ENCODE measurements around the gene EIF1B.

EIF1B gene

DNA sequence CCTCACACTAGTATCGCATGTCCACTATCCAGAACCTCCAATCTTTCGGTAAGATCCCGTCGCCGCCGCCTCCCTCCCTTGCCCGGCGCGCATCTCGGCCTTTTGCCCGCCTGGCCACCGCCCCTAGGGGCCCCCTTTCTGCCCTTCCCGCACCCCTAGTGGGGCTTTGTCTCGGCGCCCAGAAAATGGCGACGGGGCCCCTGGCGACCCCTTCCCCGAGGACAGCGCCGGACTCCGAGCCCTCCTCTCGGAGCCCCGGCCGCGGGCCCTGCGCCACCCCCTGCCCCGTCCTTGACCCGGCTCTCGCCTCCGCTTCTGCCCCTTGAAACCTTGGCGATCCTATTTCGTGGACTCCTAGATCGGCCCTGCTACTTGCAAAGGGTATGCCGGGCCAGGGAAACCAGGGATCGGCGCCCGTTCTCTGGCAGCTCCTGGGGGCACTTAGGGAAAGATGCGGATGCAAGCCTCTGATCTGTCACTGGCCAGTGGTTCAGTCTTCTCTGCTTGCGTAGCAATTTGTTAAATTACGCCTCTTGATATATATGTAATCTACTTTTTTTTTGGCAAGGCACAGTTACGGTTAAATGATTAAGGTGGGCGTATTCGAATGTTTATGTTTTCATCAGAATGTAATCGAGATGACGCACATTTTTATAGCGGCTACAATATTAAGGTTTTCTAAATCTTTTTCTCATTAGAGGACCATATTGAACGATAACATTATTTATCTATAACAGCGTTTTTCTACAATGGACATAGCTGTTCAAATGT lies 603 bp downstream of the EIF1B start:
- FAIRE-seq: no peak

DNA sequence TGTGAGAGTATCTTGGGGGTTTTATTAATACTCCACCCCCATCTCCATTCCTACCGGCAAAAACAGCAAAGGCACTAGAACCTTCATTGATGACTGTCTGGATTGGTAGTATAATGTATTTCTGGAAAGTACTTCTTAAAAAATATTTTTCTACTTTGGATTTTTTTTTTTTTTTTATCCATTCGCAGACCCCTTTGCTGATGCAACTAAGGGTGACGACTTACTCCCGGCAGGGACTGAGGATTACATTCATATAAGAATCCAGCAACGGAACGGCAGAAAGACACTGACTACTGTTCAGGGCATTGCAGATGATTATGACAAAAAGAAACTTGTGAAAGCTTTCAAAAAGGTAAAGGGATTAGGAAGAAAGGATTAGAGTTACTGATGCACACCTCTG lies 1.2 kb downstream of the EIF1B start:
- no peak for FAIRE-seq

DNA sequence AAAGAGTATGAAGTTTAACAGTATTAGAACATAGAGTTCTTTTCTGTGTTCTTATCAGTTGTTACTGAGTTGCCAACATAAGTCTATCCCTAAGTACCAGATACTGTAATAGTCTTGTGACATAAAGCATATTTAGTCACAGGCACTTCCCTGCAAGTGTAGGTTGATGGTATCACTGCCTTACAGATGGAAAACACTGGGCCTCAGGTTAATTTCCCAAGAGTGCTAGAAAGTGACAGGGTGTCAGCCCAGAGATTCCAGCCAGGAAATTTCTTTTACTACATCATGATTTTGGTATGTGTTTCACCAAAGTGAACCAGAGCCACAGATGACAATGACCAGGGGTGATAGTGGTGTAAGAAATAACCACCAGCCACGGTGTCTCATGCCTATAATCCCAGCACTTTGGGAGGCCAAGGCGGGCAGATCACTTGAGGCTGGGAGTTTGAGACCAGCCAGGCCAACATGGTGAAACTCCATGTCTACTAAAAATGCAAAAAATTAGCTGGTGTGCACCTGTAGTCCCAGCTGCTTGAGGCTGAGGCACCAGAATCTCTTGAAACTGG lies 3.2 kb downstream of the EIF1B start:
- no peak for FAIRE-seq

- FAIRE-seq: no peak
Measured at GRCh38 chr3:40313975-40314860, 4.7 kb downstream of the EIF1B start.

DNA sequence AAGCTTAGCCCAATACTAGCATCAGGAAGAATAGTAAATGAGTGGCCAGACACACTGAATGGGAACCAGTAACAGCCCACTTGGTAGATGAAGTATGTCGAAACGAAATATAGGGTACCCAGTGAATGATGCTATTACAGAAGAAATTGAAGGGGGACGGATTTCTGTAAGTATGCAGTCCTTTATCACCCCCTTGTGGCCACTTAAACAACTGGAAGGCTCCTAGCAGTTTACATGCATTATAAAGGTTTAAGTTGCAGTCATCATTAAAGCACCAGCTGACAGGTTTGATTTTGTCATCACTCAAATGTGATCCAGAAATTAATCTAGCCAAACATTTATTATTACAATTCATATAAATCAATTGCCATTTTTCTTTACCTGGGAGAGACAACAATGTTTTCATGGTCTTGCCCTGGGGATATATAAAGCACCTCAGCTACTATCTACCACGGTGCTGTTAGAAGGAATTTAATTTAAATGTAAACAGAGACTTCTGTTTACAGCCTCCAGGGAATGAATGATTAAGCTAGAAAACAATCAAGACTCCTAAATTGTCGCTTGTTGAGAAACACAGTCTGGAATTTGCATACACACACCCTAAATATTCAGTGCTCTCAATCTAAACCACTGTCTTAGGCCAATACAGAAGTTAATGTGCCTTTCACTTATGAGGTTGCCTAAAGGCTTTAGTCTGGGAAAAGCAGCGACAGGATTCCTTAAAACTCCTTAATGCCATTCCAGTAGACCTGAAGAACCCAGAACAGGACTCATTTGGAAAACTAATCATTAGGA lies 7.8 kb downstream of the EIF1B start:
- FAIRE-seq: peak; percentile 93

DNA sequence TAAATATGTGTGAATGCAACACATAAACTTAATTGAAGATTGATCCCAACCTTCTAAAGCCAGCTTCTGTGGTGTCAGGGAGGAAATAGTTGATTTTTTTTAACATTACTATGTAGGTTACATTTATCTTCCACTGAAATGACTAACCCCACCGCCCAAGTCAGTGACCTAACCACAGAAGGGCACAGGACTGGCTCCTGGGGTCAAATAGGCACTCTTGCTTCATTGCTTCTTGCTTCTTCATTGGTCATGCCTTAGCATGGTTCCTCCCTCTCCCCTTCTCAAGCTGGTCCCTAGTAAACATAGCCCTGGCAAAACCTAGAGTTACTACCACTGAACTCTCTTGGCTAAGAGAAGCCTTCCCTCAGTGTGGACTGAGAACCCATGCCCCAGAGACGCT lies 12.3 kb downstream of the EIF1B start:
- FAIRE-seq: no peak

DNA sequence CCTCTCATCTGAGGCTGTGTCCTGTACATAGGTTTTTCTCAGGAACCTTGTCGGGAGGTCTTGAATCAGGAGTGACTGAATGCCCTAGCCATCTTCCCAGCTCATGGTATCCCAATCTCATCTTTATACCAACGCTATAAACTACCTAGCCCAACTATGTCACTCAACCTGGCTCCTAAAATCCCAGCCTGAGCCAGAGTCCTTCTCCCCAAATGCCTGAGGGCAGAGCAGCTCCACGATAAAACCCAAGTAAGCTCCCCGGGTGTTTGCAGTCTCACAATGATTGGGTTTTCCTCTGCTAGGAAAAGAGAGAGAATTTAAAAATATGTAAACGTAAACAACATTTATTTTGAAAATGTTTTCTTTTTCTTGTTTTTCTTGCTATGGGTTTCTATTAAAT lies 14.4 kb downstream of the EIF1B start:
- FAIRE-seq: no peak

GRCh38 chr3:40324621-40325020 lies 15.1 kb downstream of the EIF1B start:
- no peak for FAIRE-seq

DNA sequence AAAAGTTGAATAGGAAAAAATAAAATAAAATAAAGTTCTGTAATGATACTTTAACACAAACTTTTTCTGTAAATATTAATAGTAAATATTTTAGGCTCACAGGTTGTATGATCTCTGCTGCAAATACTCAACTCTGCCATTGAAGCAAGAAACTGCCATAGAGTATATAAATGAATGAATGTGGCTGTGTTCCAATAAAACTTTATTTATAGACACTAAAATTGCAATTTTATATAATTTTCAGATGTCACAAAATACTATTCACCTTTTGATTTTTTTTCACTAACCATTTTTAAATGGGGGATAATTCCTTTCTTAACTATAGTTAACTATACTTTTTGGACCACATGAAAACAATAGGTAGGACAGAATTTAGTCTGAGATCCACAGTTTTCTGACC lies 16.0 kb downstream of the EIF1B start:
- no peak for FAIRE-seq

- FAIRE-seq: no peak
Measured at GRCh38 chr3:40328374-40328773, 18.9 kb downstream of the EIF1B start.

GRCh38 chr3:40329071-40329470 lies 19.6 kb downstream of the EIF1B start:
- no peak for FAIRE-seq

GRCh38 chr3:40332684-40333083 lies 23.2 kb downstream of the EIF1B start:
- FAIRE-seq: no peak

- FAIRE-seq: no peak
Measured at GRCh38 chr3:40333416-40333815, 23.9 kb downstream of the EIF1B start.

DNA sequence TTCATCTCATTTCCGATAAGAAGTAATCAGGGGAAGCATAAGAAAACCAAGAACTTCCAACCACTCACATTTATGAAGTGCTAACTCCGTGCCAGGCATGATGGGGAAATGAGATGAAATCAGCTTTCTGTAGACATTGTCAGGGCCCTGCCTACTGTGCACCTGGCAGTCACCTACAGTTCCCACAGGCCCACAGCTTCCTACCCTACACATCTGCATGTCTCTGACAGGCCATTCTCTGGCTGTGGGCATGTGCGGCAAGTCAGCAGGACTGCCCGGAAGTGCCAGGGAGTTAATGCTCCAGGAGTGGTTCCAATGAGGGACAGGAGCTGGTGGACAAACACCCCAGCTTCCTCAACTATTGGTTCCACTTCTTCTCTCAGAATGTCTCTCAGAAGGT lies 24.3 kb downstream of the EIF1B start:
- no peak for FAIRE-seq

- no peak for FAIRE-seq
Measured at GRCh38 chr3:40336101-40336500, 26.6 kb downstream of the EIF1B start.

DNA sequence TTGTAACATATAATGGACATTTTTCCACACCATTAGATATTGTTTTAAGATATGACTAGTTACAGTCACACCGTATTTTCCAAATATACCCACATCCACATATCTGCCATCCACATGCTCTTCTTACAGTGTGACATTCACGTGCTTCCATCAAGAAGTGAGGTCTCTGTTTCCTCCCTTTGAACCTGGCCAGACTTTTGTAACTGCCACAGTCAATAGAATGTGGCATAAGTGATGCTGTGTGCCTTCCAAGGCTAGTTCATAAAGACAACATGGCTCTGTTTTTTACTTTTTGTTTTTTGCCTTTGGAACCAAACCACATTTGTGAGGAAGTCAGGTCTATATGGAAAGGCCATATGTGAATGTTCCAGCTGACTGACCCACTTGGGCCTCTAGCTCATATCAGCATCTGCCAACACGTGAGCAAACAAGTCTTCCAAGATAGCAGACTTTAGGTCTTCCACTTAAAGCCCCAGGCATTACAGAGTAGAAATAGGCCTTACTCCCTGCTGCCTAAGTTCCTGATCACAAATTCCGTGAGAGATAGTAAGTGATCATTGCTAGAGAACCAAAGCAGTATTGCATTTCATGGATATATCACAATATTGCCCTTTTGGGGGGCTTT lies 27.1 kb downstream of the EIF1B start:
- no peak for FAIRE-seq

GRCh38 chr3:40337136-40338108 lies 27.9 kb downstream of the EIF1B start:
- no peak for FAIRE-seq

- no peak for FAIRE-seq
Measured at GRCh38 chr3:40339871-40340270, 30.4 kb downstream of the EIF1B start.

GRCh38 chr3:40340541-40341170 lies 31.1 kb downstream of the EIF1B start:
- no peak for FAIRE-seq

GRCh38 chr3:40341671-40342070 lies 32.2 kb downstream of the EIF1B start:
- FAIRE-seq: peak; percentile 97

DNA sequence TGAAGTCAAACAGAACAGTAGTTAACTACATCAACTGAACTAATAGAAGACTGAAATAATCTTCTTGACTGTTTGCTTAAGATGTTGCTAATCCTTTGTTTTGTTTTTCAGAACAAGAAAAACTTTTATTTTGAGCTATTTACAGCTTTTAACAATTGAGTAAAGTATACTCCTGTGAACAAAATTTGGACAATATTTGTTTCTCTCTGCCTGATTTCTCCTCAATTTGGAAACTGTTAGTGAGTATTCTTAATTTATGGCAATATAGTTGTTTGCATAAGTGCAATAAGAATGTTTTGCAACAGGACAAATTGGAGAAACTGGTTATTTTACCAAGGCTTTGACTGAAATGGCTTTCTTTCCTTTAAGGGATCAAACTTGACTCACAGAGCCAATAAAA lies 41.0 kb downstream of the EIF1B start:
- no peak for FAIRE-seq

Measured in islet of Langerhans (tissue), 1 donor.